SH-SY5Y (cell line): ENCODE results near the gene ECHDC3.

ENCODE experiments used
- GATA2 ChIP-seq: IDR thresholded peaks from 2 replicates; pipeline ENCODE4 v1.6.1; 2011; ENCODE audit warnings: mild to moderate bottlenecking, low read depth, low read length
- GATA3 ChIP-seq: IDR thresholded peaks from 2 replicates; pipeline ENCODE4 v1.6.1; 2011; ENCODE audit warnings: low read depth, mild to moderate bottlenecking, low read length, moderate library complexity

ECHDC3 gene

DNA sequence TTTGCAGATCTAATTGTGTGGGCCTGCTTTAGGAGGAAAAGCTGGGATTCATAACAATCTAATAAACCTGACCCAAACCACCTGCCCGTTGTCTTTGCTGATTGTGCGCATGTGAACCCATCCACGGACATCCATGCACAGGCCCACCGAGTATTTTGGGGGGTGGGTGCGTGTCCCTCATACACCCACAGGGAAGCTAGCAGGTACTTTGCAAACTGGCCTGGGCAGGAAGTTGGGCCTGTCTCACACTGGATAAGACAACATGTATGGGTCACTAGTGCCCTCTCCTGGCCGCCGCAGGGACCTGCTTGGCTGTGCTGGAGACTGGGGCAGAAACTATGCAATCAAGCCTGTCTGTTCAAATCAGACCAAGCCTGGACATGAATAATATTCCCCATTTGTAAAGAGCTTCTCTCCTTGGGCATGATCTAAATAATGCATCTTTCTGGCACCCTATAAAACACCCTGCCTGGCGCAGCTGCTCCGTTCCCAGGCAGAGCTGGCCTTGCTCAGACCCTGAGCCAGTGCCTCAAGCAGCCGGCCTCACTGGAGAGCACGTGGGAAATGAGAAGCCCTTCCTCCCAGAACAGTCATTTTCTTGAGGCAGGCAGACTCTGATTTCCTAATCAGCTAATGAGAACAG is 15.8 kb downstream of the ECHDC3 start:
- TF ChIP-seq GATA2, result no peak
- no peak for TF ChIP-seq GATA3

DNA sequence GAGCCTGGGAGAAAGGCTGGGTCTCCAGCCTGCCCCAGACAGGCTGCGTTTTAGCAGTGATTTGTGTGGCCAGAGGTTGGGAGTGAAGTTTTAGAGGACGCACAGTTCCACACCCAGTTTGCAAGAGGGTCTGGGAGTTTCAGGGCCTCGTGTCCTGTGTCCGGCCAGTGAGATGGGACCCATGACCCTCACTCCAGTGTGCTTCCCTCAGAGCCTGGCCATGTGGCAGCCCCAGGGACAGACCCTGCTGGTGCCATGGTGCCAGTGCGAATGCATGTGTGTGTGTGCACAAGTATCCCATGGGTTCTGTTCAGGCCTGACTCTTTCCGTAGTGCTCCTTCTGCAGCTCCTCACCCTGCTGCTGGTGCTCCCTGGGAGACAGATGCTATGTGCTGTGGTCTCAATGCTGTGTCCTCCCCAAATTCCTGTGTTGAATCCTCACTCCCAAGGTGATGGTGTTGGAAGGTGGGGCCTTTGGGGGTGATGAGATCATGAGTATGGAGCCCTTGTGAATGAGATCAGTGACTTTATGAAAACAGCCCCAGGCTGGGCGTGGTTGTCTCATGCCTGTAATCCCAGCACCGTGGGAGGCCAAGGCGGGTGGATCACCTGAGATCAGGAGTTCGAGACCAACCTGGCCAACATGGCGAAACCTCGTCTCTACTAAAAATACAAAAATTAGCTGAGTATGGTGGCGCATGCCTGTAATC is 16.5 kb downstream of the ECHDC3 start:
- no peak for TF ChIP-seq GATA3
- no peak for TF ChIP-seq GATA2

DNA sequence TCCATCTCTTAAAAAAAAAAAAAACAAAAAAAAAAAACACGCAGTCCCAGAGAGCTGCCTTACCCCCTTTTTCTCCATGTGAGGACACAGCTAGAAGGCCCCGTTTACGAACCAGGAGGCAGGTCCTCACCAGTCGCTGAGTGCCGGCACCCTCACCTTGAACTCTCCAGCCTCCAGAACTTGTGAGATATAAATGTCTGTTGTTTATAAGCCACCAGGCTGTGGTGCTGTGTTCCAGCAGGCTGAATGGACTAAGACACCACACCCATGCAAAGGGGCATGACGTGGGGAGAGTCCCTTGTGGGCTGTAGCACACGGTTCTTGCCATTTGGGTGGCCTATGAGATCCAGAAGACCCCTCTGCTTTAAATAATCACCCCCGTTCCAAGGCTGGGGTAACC is 17.2 kb downstream of the ECHDC3 start:
- TF ChIP-seq GATA3, result no peak
- no peak for TF ChIP-seq GATA2

DNA sequence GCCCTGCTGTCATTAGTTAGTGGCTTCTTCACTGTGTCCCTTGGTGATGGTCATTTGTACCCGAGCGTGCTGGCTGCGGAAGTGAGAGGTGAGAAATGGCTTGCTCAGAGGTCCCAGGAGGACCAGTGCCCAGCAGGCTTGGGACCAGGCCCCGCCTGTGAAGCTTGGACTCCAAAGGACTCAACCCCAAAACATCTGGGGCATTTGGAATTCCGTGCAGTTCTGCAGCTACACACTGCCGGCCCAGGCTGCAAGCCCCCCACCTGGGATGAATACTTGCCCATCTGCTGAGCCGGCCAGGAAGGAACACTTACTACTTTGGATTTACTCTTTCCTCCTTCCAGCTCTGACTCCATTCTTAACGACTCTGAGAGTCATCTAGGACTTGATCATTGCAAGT is 18.0 kb downstream of the ECHDC3 start:
- no peak for TF ChIP-seq GATA2
- no peak for TF ChIP-seq GATA3

DNA sequence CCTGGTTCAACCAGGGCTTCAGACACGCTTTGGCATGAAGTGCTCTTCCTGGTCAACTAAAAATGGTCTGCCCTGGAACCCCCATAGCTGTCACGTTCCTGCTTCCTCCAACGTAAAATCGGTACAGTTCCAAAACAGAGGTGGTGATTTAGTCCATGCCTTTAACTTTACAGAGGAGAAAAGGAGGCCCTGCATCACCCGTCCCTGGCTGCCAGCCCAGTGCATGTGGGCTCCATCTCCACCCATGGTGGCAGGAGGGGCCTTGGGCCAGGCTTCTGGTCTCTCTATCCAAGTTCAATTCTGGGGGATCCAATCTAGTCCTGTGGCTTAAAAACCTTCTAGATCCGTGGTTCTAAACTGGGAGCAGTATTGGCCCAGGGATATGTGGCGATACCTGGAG is 18.7 kb downstream of the ECHDC3 start:
- TF ChIP-seq GATA2, result no peak
- TF ChIP-seq GATA3, result no peak

DNA sequence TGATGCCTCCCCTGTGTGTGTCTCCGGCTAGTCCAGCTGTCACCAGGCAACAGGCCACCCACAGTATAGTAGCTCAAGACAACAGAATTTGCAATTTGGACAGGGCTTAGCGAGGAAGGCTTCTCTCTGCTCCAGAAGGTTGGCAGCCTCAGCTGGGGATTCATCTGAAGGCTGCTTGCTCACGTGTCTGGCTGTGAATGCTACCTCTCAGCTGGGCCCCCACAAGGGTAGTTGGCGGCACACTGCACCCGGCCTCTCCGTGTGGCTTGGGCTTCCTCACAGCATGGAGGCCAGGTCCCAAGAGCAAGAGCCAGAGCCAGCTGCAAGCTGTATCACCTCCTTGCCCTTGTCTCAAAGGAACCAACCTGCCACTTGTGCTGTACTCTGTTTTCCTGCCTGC is 19.2 kb downstream of the ECHDC3 start:
- TF ChIP-seq GATA3 (no peak), GATA2 (no peak)

DNA sequence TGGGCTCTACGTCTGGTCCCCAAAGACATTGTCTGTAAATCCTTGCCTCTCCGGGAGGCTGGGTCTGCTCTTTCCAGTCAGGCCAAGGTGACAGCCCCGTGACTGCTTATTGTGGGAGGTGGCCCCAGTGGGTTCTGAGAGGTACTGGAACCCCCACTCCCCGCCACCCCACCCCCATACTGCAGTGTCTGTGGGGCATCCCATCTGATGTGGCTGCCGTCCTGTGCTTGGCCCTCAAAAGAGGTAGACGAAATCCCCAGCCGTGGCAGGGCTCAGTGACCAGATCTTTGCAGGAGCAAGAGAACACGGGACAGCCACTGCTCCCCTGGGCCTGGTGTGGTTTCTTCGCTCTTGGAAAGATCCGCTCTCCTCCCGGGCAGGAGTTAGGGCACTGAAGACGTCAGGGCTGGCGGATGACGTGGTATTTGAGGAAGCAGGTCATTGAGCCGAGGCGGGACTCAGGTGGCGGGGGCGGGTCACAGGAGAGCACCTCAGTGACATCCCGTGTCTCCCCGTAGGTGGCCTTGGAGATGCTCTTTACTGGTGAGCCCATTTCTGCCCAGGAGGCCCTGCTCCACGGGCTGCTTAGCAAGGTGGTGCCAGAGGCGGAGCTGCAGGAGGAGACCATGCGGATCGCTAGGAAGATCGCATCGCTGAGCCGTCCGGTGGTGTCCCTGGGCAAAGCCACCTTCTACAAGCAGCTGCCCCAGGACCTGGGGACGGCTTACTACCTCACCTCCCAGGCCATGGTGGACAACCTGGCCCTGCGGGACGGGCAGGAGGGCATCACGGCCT is 20.7 kb downstream of the ECHDC3 start:
- TF ChIP-seq GATA2, result no peak
- no peak for TF ChIP-seq GATA3

DNA sequence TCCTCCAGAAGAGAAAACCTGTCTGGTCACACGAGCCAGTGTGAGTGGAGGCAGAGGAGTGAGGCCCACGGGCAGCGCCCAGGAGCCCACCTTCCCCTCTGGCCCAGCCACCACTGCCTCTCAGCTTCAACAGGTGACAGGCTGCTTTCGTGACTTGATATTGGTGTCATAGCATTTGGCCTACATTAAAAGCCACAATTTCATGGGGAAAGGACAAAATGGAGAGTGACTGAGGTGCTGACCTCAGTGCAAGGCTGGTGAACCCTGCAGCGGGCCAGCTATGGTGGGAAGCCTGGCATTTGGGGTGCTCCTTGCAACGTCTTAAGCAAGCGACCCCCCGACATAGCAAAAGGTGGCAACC is 21.3 kb downstream of the ECHDC3 start:
- TF ChIP-seq GATA2, result no peak
- no peak for TF ChIP-seq GATA3

DNA sequence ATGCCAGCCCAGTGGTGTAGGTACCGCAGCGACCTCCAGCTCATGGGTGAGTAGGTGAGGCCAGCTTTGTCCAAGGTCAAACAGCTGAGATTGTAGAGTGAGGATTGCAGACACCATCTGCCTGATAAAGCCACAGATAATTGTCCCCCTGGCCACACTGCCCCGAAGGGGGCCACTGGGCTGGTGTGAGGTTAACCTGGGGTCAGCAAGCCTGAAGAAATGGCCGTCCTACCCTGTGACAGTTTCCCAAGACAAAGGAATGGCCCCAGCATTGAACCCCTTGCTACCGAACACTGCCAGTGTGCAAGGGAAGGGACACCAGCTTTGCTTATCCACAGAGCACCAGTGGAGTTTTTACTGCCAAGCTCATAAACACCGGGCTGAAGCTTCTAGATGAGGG is 23.0 kb downstream of the ECHDC3 start:
- TF ChIP-seq GATA3 (no peak), GATA2 (no peak)

DNA sequence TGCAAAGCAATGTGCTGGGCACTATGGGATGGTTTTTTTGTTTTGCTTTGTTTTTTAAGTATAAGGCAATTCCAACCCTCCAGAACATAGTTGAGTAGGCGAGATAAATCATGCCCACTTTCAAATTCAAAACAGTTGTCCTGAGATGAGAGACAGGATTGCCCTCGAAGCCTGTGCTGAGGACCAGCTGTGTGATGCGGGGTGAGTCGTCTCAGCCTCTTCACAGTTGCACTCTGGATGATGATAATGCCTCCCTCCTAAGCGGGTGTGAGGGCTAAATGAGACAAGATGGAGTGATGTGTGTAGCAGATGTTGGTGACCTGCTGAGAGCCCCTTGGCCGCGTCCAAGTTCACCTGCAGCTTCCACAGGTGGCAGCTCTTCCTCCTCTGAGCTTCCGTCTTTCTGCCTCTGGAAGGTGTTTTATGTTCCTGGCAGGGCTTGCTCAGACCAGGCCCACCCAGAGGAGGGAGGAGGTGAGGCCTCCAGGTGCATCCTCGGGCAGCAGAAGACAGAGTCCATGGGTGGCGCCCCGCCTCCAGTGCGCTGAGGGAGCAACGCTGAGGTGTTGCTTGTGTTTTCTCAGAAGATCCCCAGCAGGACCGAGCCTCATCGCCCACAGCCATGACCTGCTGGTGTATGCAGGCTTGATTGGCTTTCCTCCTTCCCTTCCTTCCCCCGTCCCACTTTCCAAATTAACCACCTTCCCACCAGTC is 30.6 kb downstream of the ECHDC3 start:
- no peak for TF ChIP-seq GATA2
- TF ChIP-seq GATA3, result no peak

DNA sequence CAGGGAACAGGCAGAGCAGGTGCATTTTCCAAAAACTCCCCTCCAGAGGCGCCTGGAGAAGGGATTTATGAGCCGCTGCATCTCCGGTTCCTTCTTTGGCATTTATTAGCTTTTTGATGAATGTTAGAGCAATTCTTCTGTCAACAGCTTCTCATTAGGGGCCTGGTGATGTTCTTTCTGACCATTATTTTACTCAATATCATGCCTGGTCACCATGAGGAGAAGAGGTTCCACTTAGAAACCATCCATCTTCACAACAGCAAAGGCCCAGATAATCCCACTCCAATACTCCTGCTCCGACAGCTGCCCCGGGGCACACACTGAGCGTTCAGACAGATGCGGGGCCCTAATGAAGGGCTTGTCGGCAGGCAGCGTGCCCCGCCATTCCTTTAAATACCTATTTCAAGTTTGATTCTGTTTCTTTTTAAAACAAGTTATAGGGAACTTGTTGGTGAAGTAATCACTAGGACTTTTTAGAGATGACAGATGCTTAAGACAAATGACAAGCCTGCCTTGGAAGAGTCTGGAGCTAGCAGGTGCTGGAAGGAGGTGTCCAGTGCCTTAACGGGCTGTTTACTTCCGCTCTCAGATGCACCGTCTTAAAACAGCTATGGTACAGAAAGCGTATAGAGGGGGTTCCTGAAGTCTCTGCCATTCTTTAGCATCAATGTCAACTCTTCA is 31.7 kb downstream of the ECHDC3 start:
- no peak for TF ChIP-seq GATA3
- no peak for TF ChIP-seq GATA2

DNA sequence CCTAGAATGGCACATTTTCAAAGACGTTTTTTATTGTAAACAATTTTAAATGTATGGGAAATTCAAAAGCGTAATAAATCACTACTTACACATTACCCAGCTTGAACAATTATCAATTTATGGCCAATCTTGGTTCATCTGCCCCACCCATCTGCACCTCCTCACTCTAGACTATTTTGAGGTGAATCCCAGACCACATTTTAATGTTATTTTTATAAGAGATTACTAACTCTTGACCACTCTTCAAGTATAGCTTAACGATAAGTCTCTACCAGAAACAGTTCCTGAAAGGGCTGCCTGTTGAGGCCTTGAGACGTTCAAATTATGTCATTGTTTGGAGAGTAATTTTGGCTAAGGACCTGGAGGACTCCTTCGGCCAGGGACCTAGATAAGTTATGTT is 33.2 kb downstream of the ECHDC3 start:
- TF ChIP-seq GATA3 (no peak), GATA2 (no peak)

DNA sequence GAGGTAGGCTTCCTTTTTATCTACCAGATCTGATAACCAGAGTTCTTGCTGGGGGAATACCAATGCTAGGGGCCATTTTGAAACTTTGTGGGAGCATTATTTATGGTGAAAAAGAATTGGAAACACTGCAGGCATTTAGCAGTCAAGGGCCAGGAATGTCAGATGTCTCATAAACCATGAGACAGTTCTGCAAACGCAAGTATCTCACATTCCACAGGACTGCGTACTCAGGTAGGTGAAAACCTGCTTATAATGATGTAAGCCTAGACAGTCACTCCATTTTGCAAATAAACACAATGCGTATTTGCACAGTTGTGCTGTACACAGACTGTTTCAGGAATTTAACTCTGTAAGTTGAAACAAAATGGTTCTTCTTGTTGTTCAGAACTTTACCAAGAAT is 33.9 kb downstream of the ECHDC3 start:
- no peak for TF ChIP-seq GATA3
- TF ChIP-seq GATA2, result no peak

DNA sequence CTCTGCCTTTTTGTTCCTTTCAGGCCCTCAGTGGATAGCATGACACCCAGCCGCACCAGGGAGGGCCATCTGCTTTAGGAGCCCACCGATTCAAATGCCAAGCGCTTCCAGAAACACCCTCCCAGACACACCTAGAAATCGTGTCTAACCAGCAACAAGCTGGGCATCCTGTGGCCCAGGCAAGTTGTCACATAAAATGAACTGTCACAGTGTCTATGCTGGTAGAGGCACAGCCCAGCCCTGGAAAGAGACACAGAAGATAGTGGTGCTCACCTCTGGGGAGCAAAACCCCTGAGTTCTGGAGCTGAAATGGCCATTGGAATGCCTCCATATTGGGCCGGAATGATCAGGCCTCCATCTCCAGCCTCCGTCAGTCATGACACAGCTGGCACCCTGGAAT is 38.9 kb downstream of the ECHDC3 start:
- TF ChIP-seq GATA3, result no peak
- no peak for TF ChIP-seq GATA2
